Spinal cord (tissue), 10 donors: ENCODE measurements around the gene PTPRK. TPM values are rescaled to one million over a fixed set of nuclear protein-coding genes. Genes with fewer than 3 reads are reported as not detected.
A peak's percentile ranks its signal among the peaks of the same experiment; 100 is the strongest.

Source experiments
- DNase-seq, 6 donors: peaks; one replicate each; pipeline versions ENCODE4 v3.0.0 to v3.0.0-alpha.2; 2013 to 2015; ENCODE audit warnings: low spot score in 6 of 6, low read depth in 4 of 6
- H3K27ac ChIP-seq: one replicate; pipeline ENCODE4 v1.5.1; 2013; ENCODE audit warnings: low read depth, low read length, control low read depth
- H3K27me3 ChIP-seq: one replicate; pipeline ENCODE4 v1.6.1; 2013; ENCODE audit warnings: low read length; ENCODE audit not compliant: control insufficient read depth, insufficient read depth
- H3K36me3 ChIP-seq: one replicate; pipeline ENCODE4 v1.6.1; 2013; ENCODE audit warnings: low read length; ENCODE audit not compliant: control insufficient read depth, insufficient read depth
- H3K4me1 ChIP-seq: one replicate; pipeline ENCODE4 v1.6.1; 2013; ENCODE audit warnings: low read length; ENCODE audit not compliant: control insufficient read depth, insufficient read depth
- H3K4me3 ChIP-seq: one replicate; pipeline ENCODE4 v1.5.1; 2013; ENCODE audit warnings: low read depth, low read length, control low read depth
- H3K9me3 ChIP-seq: one replicate; pipeline ENCODE4 v1.6.1; 2013; ENCODE audit warnings: low read length; ENCODE audit not compliant: control insufficient read depth, insufficient read depth
- WGBS: methylation state at CpG from one replicate; pipeline ENCODE4 v1.1.5; 2013; ENCODE audit warnings: missing lambda C conversion rate; ENCODE audit not compliant: insufficient coverage; 5-methylcytosine and 5-hydroxymethylcytosine counted together
- polyA plus RNA-seq, 2 donors: library from polyadenylated mRNA; unstranded; fragments of 120-200 nt; gene quantifications; one replicate each; pipeline ENCODE4 v1.2.1, GENCODE V29; 2013; ENCODE audit not compliant: insufficient read length in 2 of 2
- total RNA-seq, 2 donors: library from RNA; depleted of rRNA in 1 of 2; stranded (reverse); fragments of 120-200 nt in 1 of 2; fragments of >200 nt in 1 of 2; gene quantifications; one replicate each; pipeline versions ENCODE4 v1.2.3 to v1.2.4, GENCODE V29; 2013 to 2014
- donor health status: healthy.

Gene PTPRK
- total and polyA plus RNA-seq, 4 donors: 28.4 to 63.4 (median 34.1) TPM

GRCh38 chr6:128464790-128465189 lies 55.6 kb downstream of the PTPRK start:
- no CpG with 5 or more reads among the region's 3 CpGs for WGBS

DNA sequence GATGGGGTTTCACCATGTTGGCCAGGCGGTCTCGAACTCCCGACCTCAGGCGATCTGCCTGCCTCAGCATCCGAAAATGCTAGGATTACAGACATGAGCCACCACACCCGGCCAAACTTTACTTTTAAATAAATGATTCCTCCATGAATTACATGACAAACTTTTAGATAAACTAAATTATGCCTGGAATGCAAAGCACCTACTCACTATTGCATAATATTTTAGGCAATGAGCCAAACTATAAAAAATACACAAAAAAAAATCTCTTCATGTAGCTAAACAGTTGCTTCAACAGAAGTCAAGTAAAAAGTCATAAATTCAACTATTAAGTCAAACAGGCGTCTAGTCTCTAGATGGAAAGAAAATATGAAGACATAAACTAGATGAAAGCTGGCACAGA lies 56.5 kb downstream of the PTPRK start:
- H3K27me3 ChIP-seq: no peaks in the 10 kb centered on the region
- H3K27ac ChIP-seq: no peak overlapping the region
- WGBS: 100% methylated on average over 6 of the region's 7 CpGs
- H3K4me3 ChIP-seq: no peak overlapping the region
- no peaks in the 10 kb centered on the region for H3K9me3 ChIP-seq
- no peaks in the 10 kb centered on the region for H3K4me1 ChIP-seq
- DNase-seq: no peak
- H3K36me3 ChIP-seq: no peaks in the 10 kb centered on the region

More at GRCh38 chr6:128464790-128465189, 55.6 kb downstream of the PTPRK start:
- H3K36me3 ChIP-seq: no peaks in the 10 kb centered on the region
- H3K27me3 ChIP-seq: no peaks in the 10 kb centered on the region
- no peak overlapping the region for H3K27ac ChIP-seq
- DNase-seq: peak in 1 of 6 donors; percentile 9
- H3K9me3 ChIP-seq: no peaks in the 10 kb centered on the region
- H3K4me3 ChIP-seq: no peak overlapping the region
- H3K4me1 ChIP-seq: no peaks in the 10 kb centered on the region

DNA sequence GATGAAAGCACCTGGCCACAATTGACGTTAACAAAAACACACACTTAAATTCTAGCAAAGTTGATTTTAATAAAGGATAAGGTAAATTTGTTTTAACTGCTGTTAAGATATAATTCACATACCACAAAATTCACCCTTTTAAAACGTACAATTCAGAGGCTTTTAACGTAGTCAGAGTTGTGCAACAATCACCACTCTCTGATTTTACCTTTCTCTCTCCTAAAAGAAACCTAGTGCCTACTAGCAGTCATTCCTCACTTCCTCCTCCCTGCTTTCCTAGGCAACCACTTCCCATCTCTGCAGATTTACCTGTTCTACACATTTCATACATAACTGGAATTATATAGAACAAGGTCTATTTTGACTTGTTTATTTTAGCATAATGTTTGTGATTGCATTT lies 58.9 kb downstream of the PTPRK start:
- Histone ChIP-seq H3K27ac (no peak overlapping the region), H3K9me3 (no peaks in the 10 kb centered on the region), H3K36me3 (no peaks in the 10 kb centered on the region), H3K27me3 (no peaks in the 10 kb centered on the region), H3K4me1 (no peaks in the 10 kb centered on the region), H3K4me3 (no peak overlapping the region)
- 78% methylated on average over 2 of the region's 3 CpGs for WGBS
- no peak for DNase-seq

- DNase-seq: peak in 1 of 6 donors; percentile 53
- Histone ChIP-seq H3K9me3 (no peaks in the 10 kb centered on the region), H3K4me1 (no peaks in the 10 kb centered on the region), H3K4me3 (no peak overlapping the region), H3K27ac (no peak overlapping the region), H3K27me3 (no peaks in the 10 kb centered on the region), H3K36me3 (no peaks in the 10 kb centered on the region)
- WGBS: no CpG with 5 or more reads among the region's 2 CpGs
Measured at GRCh38 chr6:128456510-128457230, 63.7 kb downstream of the PTPRK start.

DNA sequence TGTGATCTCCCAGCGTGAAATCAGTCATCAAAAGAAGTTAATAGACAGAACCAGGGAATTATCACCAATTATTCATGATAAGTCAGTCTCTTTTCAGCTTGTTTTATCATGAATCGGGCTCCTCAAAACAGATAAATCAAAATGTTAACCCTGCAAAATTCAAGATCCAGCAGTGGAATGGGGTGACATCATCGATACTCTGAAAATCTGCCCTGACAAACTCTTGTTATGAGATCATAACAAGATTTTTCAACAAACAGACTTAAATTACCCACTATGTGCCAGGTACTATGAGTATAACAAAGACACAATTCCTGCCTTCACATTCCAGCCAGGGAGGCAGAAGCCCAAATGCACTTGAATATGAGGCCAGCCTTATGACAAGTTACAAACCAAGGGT lies 64.4 kb downstream of the PTPRK start:
- DNase-seq: no peak
- Histone ChIP-seq H3K27me3 (no peaks in the 10 kb centered on the region), H3K27ac (no peak overlapping the region), H3K4me1 (no peaks in the 10 kb centered on the region), H3K9me3 (no peaks in the 10 kb centered on the region), H3K36me3 (no peaks in the 10 kb centered on the region), H3K4me3 (no peak overlapping the region)
- 88% methylated on average over 3 of the region's 3 CpGs for WGBS

DNA sequence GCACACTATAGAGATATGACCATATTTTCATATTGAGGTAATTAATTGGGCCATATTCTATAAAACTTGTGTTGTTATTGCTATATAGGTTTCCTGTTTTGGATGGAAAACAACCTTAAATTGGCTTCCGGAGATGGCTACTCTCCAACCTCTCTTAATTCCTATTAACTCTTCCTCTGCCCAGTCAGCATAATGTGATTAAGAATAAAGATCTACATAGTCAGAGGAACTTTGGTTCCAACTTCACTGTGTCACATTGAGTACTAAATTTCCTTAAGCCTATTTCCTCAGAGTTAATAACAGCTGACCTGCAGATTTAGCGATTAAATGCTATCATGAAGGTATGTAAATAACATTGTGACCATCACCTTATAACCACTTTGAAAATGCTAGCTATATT lies 67.7 kb downstream of the PTPRK start:
- no CpG with 5 or more reads among the region's 2 CpGs for WGBS
- Histone ChIP-seq H3K4me1 (no peaks in the 10 kb centered on the region), H3K4me3 (no peak overlapping the region), H3K9me3 (no peaks in the 10 kb centered on the region), H3K36me3 (no peaks in the 10 kb centered on the region), H3K27me3 (no peaks in the 10 kb centered on the region), H3K27ac (no peak overlapping the region)
- DNase-seq: no peak

DNA sequence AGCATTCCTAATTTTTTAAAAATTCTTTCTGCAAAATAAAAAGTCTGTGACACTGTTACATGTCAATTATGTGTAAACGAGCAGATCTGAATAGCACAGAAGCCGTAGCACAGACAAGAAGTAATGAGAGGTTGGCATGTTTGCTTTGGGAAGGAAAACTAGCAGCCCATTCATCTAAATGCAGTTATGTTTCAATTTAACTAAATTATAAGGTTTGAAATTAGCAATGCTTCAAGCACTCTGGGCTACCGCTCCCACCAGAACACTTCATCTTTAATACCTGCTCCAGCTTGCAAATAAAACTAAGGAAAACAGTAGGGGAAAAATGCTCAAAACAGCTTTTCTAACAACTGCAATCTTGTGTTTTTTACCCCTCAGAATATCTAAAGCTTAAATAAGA lies 73.9 kb downstream of the PTPRK start:
- DNase-seq: peak in 2 of 6 donors; percentile 15 to 75
- no peaks in the 10 kb centered on the region for H3K9me3 ChIP-seq
- H3K36me3 ChIP-seq: no peaks in the 10 kb centered on the region
- H3K27me3 ChIP-seq: no peaks in the 10 kb centered on the region
- no CpG with 5 or more reads among the region's 3 CpGs for WGBS
- no peak overlapping the region for H3K27ac ChIP-seq
- no peak overlapping the region for H3K4me3 ChIP-seq
- no peaks in the 10 kb centered on the region for H3K4me1 ChIP-seq

DNA sequence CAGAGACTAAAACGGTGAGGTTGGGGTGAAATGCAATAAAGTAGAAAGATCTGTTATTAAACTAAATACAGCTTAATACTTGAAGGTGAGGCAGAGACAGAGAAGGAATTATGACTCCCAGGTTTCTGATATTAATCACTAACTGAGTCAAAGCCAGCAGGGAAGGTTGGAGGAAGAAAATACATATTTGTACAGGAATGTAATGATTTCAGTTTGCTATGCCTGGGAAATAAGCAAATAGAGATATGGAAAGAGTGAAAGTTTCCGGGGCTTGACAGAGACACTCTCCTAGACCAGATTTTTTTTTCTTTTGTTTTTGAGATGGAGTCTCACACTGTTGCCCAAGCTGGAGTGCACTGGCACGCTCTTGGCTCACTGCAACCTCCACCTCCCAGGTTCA lies 76.8 kb downstream of the PTPRK start:
- no peak overlapping the region for H3K4me3 ChIP-seq
- H3K36me3 ChIP-seq: no peaks in the 10 kb centered on the region
- DNase-seq: no peak
- no peak overlapping the region for H3K27ac ChIP-seq
- H3K27me3 ChIP-seq: no peaks in the 10 kb centered on the region
- WGBS: 100% methylated on average over 1 of the region's 3 CpGs
- H3K9me3 ChIP-seq: no peaks in the 10 kb centered on the region
- H3K4me1 ChIP-seq: no peaks in the 10 kb centered on the region

GRCh38 chr6:128439627-128440026 lies 80.8 kb downstream of the PTPRK start:
- Histone ChIP-seq H3K4me1 (no peaks in the 10 kb centered on the region), H3K4me3 (no peak overlapping the region), H3K9me3 (no peaks in the 10 kb centered on the region), H3K27me3 (no peaks in the 10 kb centered on the region), H3K27ac (no peak overlapping the region), H3K36me3 (no peaks in the 10 kb centered on the region)
- no peak for DNase-seq

DNA sequence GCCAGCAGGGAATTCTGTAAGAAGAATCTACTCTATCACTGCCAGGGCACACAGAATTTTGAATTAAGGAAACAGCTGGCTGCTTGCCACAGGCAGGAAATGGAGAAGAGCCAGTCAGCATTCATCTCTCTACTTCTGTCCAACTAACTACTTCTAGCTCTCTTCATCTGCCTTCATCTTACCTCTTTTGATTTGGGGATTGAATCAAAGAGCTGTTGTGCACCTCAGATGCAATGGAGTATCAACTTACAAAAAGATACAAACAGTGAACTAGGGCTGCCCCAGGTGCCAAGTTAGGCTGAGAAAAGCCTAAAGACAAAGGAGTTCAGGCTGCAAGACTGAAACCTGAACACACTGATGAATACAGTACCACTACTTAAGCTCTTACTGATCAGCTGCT lies 82.0 kb downstream of the PTPRK start:
- Histone ChIP-seq H3K9me3 (no peaks in the 10 kb centered on the region), H3K4me1 (no peaks in the 10 kb centered on the region), H3K4me3 (no peak overlapping the region), H3K27ac (no peak overlapping the region), H3K36me3 (no peaks in the 10 kb centered on the region), H3K27me3 (no peaks in the 10 kb centered on the region)
- peak in 2 of 6 donors; percentile 79 to 86 for DNase-seq
